Effector memory CD8-positive, alpha-beta T cell (primary cell): ENCODE results near the gene TEX264.
"Not testable (repeated sequence)": the region's sequence is repeated elsewhere in the genome, so short reads cannot be mapped to it uniquely, and the experiment has no call there.

Source experiments
- ATAC-seq: fragments of 150-1000 bp; cut with Tn5 transposase; replicated peaks from 2 replicates; pipeline ENCODE4 v1.10.0; 2021; ENCODE audit warnings: mild to moderate bottlenecking, moderate library complexity
- DNase-seq, 3 experiments: peaks; one replicate each; pipeline ENCODE4 v3.0.0; 2021
- H3K27ac Mint-ChIP-seq, 2 donors: one replicate each; pipeline ENCODE4 v1.8.0; 2022; ENCODE audit warnings: mild to moderate bottlenecking in 2 of 2, mixed read lengths in 2 of 2, moderate library complexity in 2 of 2
- H3K27me3 Mint-ChIP-seq, 2 donors: one replicate each; pipeline ENCODE4 v1.8.0; 2022; ENCODE audit warnings: mixed read lengths in 2 of 2
- H3K36me3 Mint-ChIP-seq: one replicate; pipeline ENCODE4 v1.8.0; 2022; ENCODE audit warnings: mild to moderate bottlenecking, moderate library complexity, mixed read lengths; ENCODE audit not compliant: insufficient read depth
- H3K4me1 Mint-ChIP-seq, 2 donors: one replicate each; pipeline ENCODE4 v1.8.0; 2022; ENCODE audit warnings: low read depth in 2 of 2, mixed read lengths in 2 of 2
- H3K4me3 Mint-ChIP-seq, 2 donors: one replicate each; pipeline ENCODE4 v1.8.0; 2022; ENCODE audit warnings: mild to moderate bottlenecking in 2 of 2, mixed read lengths in 2 of 2, moderate library complexity in 2 of 2
- H3K9me3 Mint-ChIP-seq, 2 donors: one replicate each; pipeline ENCODE4 v1.8.0; 2022; ENCODE audit warnings: mixed read lengths in 2 of 2

The TEX264 gene

DNA sequence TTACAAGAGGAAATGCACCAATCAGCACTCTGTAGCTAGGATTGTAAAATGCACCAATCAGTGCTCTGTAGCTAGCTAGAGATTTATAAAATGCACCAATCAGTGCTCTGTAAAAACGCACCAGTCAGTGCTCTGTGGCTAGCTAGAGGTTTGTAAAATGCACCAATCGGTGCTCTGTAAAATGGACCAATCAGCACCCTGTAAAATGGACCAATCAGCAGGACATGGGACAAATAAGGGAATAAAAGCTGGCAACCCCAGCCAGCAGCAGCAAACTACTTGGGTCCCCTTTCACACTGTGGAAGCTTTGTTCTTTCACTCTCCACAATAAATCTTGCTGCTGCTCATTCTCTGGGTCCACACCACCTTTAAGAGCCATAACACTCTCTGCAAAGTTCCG is 71.3 kb downstream of the TEX264 start:
- ATAC-seq, H3K9me3 Mint-ChIP-seq, H3K4me1 Mint-ChIP-seq, H3K36me3 Mint-ChIP-seq, H3K27ac Mint-ChIP-seq, DNase-seq, H3K4me3 Mint-ChIP-seq: not testable (repeated sequence)
- H3K27me3 Mint-ChIP-seq = peaks cover 16 to 20% of the 10 kb centered on the region in 2 donors

DNA sequence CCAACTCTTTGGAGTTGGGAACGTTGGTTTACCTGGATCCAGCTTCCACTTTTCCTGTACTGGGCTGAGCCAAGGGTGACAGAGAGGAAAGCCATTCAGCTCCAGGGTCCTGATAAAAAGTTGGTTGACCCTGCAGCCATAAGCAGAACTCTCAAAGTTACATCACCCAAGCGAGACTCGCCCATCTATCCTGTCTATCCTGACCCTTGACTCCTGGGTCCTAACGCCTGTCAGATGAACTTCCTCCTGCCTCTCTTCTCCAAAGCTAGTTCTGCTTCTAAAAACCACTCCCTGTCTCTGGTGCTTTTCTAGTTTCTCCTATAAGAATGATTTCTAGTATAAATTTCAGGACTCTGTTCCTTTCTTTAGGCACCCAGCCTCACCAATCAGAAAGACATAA is 71.9 kb downstream of the TEX264 start:
- not testable (repeated sequence) for H3K4me1 Mint-ChIP-seq, H3K27ac Mint-ChIP-seq, H3K36me3 Mint-ChIP-seq, DNase-seq, H3K9me3 Mint-ChIP-seq, ATAC-seq, H3K4me3 Mint-ChIP-seq
- peaks cover 10 to 13% of the 10 kb centered on the region in 2 donors for H3K27me3 Mint-ChIP-seq

GRCh38 chr3:51747840-51748239 is 76.8 kb downstream of the TEX264 start:
- H3K9me3 Mint-ChIP-seq = no peaks in the 10 kb centered on the region
- H3K27me3 Mint-ChIP-seq = no peaks in the 10 kb centered on the region
- DNase-seq (no peak), ATAC-seq (no peak)
- no peak overlapping the region for H3K27ac Mint-ChIP-seq
- no peak overlapping the region for H3K4me3 Mint-ChIP-seq
- H3K4me1 Mint-ChIP-seq = peaks cover 3 to 4% of the 10 kb centered on the region in 2 donors
- H3K36me3 Mint-ChIP-seq = no peaks in the 10 kb centered on the region

DNA sequence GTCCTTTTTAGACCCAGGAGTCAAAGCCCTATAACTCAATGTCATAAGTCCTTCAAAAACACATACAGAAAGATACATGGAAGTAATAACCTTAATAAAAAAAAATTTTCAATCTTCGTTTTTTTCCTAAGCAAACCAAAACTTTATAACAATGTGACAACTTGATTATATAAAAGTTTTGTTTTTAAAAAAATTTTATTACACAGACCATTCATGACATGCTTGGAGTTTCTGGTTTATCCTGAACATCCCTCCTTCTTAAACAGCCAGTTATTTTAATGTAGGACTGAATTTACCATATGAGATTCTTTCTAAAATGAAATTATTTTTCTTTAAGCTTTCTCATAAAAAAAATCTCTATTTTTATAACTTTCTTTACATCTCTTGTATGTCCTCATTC is 77.3 kb downstream of the TEX264 start:
- no peak for ATAC-seq

GRCh38 chr3:51750878-51751277 is 79.8 kb downstream of the TEX264 start:
- Mint-ChIP-seq H3K4me1 (peaks cover 0 to 1% of the 10 kb centered on the region in 2 donors), H3K4me3 (no peak overlapping the region), H3K36me3 (no peaks in the 10 kb centered on the region), H3K27ac (no peak overlapping the region), H3K27me3 (peaks cover 4 to 9% of the 10 kb centered on the region in 2 donors), H3K9me3 (no peaks in the 10 kb centered on the region)
- DNase-seq = no peak
- ATAC-seq = no peak

More for the DNA sequence above, 77.3 kb downstream of the TEX264 start:
- Mint-ChIP-seq H3K27ac (no peak overlapping the region), H3K4me1 (peaks cover 0 to 1% of the 10 kb centered on the region in 2 donors), H3K36me3 (no peaks in the 10 kb centered on the region), H3K4me3 (no peak overlapping the region), H3K27me3 (no peaks in the 10 kb centered on the region), H3K9me3 (no peaks in the 10 kb centered on the region)
- DNase-seq = no peak

- Mint-ChIP-seq H3K36me3 (no peaks in the 10 kb centered on the region), H3K27ac (peak overlapping the region; percentile 41 to 44), H3K9me3 (peaks cover 0 to 1% of the 10 kb centered on the region in 2 donors), H3K4me3 (no peak overlapping the region), H3K27me3 (peaks cover 8 to 10% of the 10 kb centered on the region in 2 donors), H3K4me1 (peaks cover 0 to 1% of the 10 kb centered on the region in 2 donors)
- ATAC-seq (no peak), DNase-seq (no peak)
Measured at GRCh38 chr3:51751287-51751686, 80.2 kb downstream of the TEX264 start.
